Mucosa of stomach (tissue), 1 donor: ENCODE measurements around the gene EMILIN3.
A peak's percentile ranks its signal among the peaks of the same experiment; 100 is the strongest.

ENCODE experiments used
- H3K27me3 ChIP-seq: one replicate; pipeline ENCODE4 v1.7.0; 2013; ENCODE audit warnings: mild to moderate bottlenecking, low read length; ENCODE audit not compliant: control insufficient read depth, insufficient read depth
- H3K36me3 ChIP-seq: one replicate; pipeline ENCODE4 v1.7.0; 2013; ENCODE audit warnings: low read length; ENCODE audit not compliant: control insufficient read depth, insufficient read depth
- H3K4me1 ChIP-seq: one replicate; pipeline ENCODE4 v1.7.0; 2013; ENCODE audit warnings: mild to moderate bottlenecking, low read length; ENCODE audit not compliant: control insufficient read depth, insufficient read depth
- H3K4me3 ChIP-seq: one replicate; pipeline ENCODE4 v1.7.0; 2013; ENCODE audit warnings: low read length
- H3K9ac ChIP-seq: one replicate; pipeline ENCODE4 v1.7.0; 2013; ENCODE audit warnings: mild to moderate bottlenecking, low read length, moderate library complexity
- H3K9me3 ChIP-seq: one replicate; pipeline ENCODE4 v1.7.0; 2013; ENCODE audit warnings: mild to moderate bottlenecking, low read length, moderate library complexity; ENCODE audit not compliant: control insufficient read depth
- donor health status: Pancreatic carcinoma.

The EMILIN3 gene

DNA sequence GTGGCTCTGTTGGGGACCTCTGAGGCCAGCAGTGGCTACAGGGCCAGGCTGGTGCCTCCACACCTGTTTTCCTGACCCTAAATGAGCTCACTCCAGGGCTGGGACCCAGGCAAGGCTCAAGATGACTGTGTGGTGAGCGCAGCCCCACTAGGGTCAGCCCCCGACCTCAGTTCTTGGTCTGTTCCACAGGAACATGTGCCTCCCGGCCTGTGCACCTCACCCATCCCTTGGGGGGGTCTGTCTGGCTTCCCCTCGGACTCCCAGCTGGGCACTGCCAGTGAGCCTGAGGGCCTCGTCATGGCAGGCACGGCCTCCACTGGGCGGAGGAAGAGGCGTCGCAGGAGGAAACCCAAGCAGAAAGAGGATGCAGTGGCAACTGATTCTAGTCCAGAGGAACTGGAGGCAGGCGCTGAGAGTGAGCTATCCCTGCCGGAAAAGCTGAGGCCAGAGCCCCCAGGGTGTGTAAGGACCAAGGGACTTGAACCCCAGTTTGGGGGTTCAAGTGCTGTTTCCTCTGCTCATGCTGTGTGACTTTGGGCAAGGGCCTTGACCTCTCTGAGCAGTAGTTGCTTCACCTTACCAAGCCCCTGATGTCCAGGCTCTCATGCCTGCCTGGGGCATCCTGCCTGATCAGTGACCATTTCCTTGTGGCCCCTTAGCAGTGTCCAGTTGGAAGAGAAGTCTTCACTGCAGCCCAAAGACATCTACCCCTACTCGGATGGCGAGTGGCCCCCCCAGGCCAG is 18.0 kb downstream of the EMILIN3 start:
- Histone ChIP-seq H3K9me3 (no peaks in the 10 kb centered on the region), H3K4me3 (no peak overlapping the region), H3K36me3 (peaks cover 3% of the 10 kb centered on the region), H3K4me1 (no peaks in the 10 kb centered on the region), H3K9ac (no peak overlapping the region), H3K27me3 (no peaks in the 10 kb centered on the region)

DNA sequence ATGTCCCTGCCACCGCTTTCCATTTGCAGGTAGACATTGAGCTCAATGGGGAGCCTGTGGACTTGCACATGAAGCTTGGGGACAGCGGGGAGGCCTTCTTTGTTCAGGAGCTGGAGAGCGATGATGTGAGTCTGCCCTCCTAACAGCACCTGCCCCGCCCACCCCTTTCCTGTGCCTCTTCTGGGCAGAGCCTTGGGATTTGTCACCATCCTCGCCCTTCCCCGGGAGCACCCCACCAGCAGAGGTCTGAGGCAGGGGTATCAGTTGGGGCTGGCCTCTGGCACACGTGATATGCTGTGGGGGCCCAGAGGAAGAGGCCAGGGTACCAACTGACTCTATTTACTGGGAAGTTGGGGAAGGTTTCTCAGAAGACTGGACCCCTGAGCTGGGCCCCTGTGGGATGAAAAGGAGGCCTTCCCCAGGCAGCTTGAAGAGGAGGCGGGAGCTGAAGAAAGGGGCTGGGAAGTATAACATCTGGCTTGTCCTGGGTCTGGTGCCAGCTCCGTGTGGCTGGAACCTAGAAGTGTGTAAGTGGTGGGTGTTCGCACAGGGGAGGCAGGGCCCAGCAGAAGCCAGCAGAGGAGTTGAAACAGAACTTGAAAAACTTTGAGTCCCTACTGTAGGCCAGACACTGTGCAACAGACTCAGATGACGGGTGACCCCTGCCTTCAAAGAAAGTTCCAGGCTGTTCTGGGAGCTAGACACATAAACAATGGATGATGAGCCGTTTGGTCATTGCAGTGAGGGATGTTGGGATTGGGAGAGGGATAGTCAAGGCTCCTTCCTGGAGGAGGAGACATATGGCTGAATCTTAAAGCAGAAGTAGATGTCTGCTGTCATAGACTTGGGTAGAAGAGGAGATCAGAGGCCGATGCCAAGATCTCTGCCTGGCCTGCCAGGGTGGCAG is 18.8 kb downstream of the EMILIN3 start:
- H3K4me3 ChIP-seq, result no peak overlapping the region
- no peaks in the 10 kb centered on the region for H3K27me3 ChIP-seq
- H3K4me1 ChIP-seq, result no peaks in the 10 kb centered on the region
- no peak overlapping the region for H3K9ac ChIP-seq
- H3K36me3 ChIP-seq, result peaks cover 3% of the 10 kb centered on the region
- H3K9me3 ChIP-seq, result no peaks in the 10 kb centered on the region

DNA sequence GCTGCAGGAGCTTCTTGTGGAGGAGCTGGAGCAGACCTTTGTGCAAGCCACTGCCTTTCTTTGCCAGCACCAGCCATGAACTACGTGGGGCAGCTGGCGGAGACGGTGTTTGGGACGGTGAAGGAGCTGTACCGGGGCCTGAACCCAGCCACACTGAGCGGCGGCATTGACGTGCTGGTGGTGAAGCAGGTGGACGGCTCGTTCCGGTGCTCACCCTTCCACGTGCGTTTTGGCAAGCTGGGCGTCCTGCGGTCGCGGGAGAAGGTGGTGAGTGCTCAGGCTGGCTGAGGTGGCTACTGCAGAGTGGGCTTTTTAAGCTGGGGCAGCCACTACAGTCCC is 20.9 kb downstream of the EMILIN3 start:
- Histone ChIP-seq H3K36me3 (no peaks in the 10 kb centered on the region), H3K4me1 (peaks cover 9% of the 10 kb centered on the region), H3K4me3 (no peak overlapping the region), H3K9me3 (no peaks in the 10 kb centered on the region), H3K27me3 (no peaks in the 10 kb centered on the region), H3K9ac (no peak overlapping the region)

DNA sequence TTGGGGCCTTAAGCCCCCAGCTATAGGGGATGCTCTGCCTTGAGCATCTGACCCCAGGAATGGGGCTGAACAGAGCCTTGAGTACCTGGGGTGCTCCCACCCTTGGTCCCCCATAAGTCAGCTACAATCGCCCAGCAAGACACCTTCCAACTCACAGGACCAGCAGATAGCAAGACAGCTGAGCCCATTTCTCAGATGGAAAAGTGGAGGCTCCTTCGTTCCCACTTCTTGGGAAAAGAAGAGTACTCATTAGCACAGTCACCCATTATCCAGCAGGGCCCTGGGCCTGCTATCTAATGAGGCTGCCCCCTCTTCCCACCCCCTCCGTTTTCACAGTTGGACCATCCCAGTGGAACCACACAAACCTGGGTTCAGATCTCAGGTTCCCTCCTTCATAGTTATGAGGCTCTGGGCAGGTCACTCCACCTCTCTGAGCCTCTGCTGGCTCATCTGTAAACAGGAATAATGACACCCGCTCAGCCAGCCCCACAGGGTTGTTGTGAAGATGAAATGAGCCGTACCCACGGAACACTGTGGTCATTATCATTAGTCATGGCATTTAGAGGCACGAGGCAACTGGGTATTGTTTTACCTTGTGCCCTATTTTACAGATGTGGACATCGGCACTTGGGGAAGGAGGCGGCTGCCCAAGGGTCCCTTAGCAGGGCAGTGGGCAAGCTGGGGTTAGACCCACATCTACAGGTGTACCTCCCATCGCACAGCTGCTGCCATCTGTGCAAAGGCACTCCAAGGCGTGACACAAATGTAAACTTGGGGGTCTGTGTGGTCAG is 21.5 kb downstream of the EMILIN3 start:
- no peaks in the 10 kb centered on the region for H3K36me3 ChIP-seq
- no peaks in the 10 kb centered on the region for H3K27me3 ChIP-seq
- no peak overlapping the region for H3K9ac ChIP-seq
- H3K9me3 ChIP-seq, result no peaks in the 10 kb centered on the region
- no peak overlapping the region for H3K4me3 ChIP-seq
- peaks cover 15% of the 10 kb centered on the region for H3K4me1 ChIP-seq

DNA sequence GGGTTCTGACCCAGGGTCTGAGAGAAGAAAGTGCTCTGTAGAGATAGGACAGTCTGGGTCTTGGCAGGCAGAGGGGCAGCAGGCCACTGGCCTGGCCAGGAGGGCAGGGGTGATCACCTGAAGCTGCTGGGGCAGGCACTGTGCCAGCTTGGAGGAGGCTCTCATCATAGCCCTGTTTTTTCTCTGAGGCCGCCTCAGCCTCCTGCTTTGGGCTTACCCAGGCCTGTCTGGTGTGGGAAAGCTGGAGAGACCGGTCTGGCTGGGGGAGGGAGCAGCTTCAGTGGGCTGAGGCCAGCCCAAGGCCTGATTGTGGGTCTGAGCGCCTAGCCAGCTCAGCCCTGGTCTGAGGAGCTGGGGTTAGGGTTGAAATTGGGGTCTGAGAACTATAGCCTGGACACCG is 22.1 kb downstream of the EMILIN3 start:
- no peaks in the 10 kb centered on the region for H3K27me3 ChIP-seq
- no peak overlapping the region for H3K4me3 ChIP-seq
- H3K36me3 ChIP-seq, result no peaks in the 10 kb centered on the region
- H3K9me3 ChIP-seq, result no peaks in the 10 kb centered on the region
- peaks cover 19% of the 10 kb centered on the region for H3K4me1 ChIP-seq
- no peak overlapping the region for H3K9ac ChIP-seq

DNA sequence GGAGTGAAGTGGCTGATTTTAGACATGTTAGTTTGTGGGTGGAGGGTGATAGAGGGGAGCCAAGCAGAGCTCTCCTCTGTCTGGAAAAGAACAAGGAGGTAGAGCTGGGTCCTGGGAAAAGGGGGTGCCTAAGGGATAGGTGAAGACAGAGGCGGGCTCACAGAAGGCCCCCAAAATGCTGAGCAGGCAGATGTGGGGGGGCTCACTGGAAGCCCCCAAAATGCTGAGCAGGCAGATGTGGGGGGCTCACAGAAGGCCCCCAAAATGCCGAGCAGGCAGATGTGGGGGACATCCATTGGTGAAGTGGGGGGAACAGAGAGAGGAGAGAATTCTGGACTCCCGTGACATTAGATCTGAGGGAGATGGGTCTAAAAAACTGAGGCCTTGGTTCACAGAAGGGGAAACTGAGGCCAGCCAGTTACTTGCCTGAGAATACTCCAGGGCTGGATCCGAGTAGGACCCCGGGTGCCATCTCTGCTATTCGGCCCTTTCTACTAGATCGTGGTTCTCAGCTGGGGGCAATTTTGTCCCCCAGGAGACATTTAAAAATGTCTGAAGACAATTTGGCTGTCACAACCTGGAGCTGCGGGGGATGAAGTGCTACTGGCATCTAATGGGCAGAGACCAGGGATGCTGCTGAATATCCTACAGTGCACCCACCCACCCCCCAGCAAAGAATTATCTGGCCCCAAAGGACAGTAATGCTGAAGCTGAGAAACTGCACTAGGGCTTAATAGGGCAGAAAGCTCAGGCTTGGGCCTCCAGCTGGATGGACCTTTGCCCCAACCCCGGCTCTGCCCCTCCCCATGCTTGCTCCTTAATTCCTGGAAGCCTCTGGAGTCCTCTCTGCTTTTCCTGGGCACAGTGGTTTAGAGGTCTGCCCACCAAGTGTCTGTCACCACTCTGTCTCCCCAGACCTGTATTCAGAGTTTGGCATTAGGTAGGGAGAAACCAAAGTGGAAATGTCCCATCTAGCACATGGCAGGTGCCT is 23.8 kb downstream of the EMILIN3 start:
- Histone ChIP-seq H3K4me3 (no peak overlapping the region), H3K9me3 (no peaks in the 10 kb centered on the region), H3K36me3 (no peaks in the 10 kb centered on the region), H3K9ac (no peak overlapping the region), H3K4me1 (peaks cover 20% of the 10 kb centered on the region), H3K27me3 (no peaks in the 10 kb centered on the region)

DNA sequence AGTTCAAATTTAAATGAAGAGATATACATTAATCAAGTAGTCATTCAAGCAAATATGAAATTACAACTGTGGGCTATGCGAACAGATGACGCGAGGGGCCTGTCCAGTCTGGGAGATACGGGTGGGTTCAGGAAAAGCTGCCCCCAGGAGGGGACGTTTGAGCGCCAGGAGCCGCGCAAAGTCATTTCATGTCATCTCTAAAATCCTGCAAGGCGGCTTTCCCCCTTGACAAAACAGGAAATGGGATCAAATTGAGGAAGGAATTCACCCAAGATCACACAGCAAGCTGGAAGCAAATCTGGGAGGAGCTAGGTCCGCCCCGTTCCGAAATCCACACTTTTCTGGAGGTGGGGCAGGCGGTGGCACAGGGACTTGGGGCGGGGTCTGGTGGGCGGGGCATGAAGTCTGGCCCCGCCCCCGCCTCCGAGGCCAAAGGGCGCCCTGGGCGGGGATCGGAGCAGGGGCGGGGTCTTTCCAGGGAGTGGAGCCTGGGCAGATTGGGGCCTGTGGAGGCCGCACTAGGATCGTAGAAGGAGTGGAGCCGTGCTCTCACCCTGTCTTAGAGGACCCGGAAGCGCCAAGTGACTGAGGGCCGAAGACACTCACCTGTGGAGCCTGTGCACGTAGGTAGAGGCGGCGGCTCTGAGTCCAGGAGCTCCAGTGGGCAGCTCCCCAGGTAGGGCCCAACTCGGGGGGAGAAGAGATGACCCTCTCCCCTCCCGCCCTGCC is 26.1 kb downstream of the EMILIN3 start, which contains the start of gene LPIN3:
LPIN3 (plus strand) TSS at position 495 of the 729 bp plus-strand sequence. CDS start 4,983 bp downstream, outside the sequence.
- Histone ChIP-seq H3K4me3 (peak within 1 kb of the TSS; percentile 47), H3K4me1 (peaks cover 20% of the 10 kb centered on the region), H3K36me3 (no peaks in the 10 kb centered on the region), H3K9me3 (no peaks in the 10 kb centered on the region), H3K9ac (peak within 1 kb of the TSS; percentile 73), H3K27me3 (no peaks in the 10 kb centered on the region)

DNA sequence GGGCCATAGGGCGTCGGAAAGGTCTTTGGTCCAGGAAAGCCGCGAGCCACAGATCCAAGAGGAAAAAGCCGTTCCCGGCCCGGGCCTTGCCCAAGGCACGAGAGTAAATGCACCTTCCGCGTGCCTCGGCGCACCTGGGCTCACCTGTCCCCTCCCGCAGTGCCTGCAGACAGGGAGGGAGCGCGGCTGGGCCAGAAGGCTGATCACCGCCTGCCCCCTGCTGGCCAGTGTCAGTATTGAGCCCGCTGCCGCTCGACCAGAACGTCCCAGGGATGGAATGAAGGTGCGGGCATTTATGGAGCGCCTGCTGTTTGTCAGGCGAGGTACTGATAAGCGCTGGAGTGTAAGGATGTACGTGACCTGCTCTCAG is 26.7 kb downstream of the EMILIN3 start:
- H3K4me3 ChIP-seq, result peak overlapping the region; percentile 47
- H3K9ac ChIP-seq, result peak overlapping the region; percentile 73
- H3K36me3 ChIP-seq, result no peaks in the 10 kb centered on the region
- H3K4me1 ChIP-seq, result peaks cover 20% of the 10 kb centered on the region
- H3K9me3 ChIP-seq, result no peaks in the 10 kb centered on the region
- no peaks in the 10 kb centered on the region for H3K27me3 ChIP-seq

DNA sequence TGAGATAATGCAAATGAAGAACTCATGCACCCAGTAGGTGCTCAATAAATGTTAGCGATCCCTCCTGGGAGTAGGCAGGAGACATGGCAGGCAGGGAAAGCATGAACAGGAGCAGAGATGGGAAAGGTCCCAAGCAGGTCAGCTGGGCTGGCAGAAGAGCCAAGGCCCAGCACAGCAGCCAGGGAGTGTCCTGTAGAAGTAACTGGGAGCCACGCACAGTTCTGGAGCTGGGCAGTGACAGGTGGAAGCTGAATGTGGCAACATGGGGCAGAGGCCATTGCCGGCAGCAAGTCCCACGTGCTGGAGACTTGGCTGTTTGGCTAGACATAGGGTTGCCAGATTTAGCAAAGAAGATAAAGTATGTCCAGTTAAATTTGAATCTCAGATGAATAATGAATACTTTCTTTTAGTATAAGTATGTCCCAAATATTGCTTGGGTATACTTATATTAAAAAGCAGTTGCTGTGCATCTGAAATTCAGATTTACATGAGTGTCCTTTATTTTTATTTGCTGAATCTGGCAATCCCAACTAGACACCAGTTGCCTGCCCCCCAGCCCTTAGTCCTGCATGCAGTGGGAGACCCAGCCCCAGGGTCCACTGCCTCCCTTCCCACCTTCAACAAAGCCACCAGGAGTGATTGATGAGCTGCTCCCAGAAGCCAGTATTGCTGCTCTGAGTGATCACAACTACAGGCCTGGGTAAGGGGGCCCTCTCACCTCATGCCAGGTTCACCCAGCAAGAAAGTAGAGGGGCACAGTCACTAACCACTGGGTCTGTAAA is 29.7 kb downstream of the EMILIN3 start:
- Histone ChIP-seq H3K27me3 (no peaks in the 10 kb centered on the region), H3K36me3 (no peaks in the 10 kb centered on the region)

DNA sequence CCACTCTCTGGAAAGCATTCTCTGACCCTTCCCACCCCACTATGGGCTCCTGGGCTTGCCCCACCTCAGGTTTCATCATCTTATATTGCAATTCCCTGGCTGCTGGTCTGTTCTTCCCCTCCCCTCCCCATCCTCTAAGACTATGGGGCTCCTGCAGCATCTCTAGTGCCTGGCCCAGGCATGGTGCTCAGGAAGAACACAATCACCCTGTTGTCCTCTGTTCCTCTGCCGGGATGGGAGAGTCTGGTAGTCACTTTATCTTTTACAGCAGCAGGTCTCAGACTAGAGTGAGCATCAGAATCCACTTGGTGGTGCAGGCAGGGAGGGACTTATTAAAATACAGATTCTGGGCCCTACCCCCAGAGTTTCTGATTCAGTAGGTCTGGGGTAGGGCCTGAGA is 31.0 kb downstream of the EMILIN3 start:
- no peak overlapping the region for H3K4me3 ChIP-seq
- H3K9ac ChIP-seq, result no peak overlapping the region
- peaks cover 10% of the 10 kb centered on the region for H3K4me1 ChIP-seq
- no peaks in the 10 kb centered on the region for H3K27me3 ChIP-seq
- H3K9me3 ChIP-seq, result no peaks in the 10 kb centered on the region
- no peaks in the 10 kb centered on the region for H3K36me3 ChIP-seq

More for the DNA sequence above, 29.7 kb downstream of the EMILIN3 start:
- Histone ChIP-seq H3K9me3 (no peaks in the 10 kb centered on the region), H3K4me3 (no peak overlapping the region), H3K4me1 (peaks cover 20% of the 10 kb centered on the region), H3K9ac (no peak overlapping the region)
